Measurements from ENCODE around the gene GATAD1.
"Not testable (repeated sequence)": the region's sequence is repeated elsewhere in the genome, so short reads cannot be mapped to it uniquely, and the experiment has no call there.

The GATAD1 gene

DNA sequence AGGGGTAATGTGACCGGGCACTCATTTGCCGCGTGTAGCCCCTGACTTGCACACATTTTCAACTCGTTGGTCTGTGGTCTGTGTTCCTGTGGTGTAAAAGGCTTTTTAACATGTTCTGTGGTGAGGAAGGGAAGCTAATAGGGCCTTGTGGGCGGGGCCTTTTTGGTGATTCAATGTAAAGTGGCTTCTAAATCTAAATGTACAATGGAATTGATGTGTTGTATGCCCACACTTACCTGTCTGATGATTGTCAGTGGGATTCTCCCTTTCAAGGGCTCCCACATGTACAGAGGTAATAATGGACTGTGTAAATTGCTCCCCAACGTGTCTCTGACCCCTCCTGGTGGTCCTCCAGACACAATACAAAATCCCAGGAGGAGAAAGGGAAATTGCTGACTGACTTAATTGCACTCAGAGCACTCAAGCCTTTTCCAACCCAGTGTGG, 43.1 kb upstream of the GATAD1 start:
- peaks cover 16% of the 10 kb centered on the region for H3K4me1 Mint-ChIP-seq
- DNase-seq = no peak
- TF ChIP-seq, protein P1, sequence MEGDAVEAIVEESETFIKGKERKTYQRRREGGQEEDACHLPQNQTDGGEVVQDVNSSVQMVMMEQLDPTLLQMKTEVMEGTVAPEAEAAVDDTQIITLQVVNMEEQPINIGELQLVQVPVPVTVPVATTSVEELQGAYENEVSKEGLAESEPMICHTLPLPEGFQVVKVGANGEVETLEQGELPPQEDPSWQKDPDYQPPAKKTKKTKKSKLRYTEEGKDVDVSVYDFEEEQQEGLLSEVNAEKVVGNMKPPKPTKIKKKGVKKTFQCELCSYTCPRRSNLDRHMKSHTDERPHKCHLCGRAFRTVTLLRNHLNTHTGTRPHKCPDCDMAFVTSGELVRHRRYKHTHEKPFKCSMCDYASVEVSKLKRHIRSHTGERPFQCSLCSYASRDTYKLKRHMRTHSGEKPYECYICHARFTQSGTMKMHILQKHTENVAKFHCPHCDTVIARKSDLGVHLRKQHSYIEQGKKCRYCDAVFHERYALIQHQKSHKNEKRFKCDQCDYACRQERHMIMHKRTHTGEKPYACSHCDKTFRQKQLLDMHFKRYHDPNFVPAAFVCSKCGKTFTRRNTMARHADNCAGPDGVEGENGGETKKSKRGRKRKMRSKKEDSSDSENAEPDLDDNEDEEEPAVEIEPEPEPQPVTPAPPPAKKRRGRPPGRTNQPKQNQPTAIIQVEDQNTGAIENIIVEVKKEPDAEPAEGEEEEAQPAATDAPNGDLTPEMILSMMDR (IDR thresholded peaks at IDR 0.05) = no peak
- no peaks in the 10 kb centered on the region for H3K36me3 Mint-ChIP-seq (ENCODE audit: low read depth)
- H3K27ac Mint-ChIP-seq = no peak overlapping the region
- H3K9me3 Mint-ChIP-seq = no peaks in the 10 kb centered on the region
- no peak overlapping the region for H3K4me3 Mint-ChIP-seq
- H3K27me3 Mint-ChIP-seq (ENCODE audit: low read depth, poor library complexity) = no peaks in the 10 kb centered on the region

DNA sequence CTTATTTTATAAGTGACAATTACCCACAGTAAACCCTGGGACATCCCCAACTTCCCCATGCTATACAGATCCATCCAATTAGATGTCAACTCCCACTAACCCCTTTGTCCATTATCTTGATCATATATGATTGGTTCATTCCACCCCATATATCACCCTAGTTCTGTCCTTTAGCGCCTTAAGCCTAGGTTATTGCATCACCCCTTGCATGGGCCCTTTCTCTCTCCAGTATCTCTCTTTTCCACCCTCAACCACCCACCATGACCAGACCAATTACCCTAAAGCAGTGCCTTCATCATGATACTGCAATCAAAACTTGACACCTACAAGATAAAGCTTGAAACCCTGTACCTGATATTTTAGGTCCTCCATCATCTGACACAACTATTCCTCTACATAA, 37.9 kb upstream of the GATAD1 start:
- Mint-ChIP-seq H3K27ac (no peak overlapping the region), H3K27me3 (ENCODE audit: low read depth, poor library complexity) (peaks cover 16% of the 10 kb centered on the region), H3K9me3 (no peaks in the 10 kb centered on the region), H3K36me3 (ENCODE audit: low read depth) (no peaks in the 10 kb centered on the region), H3K4me1 (peaks cover 4% of the 10 kb centered on the region), H3K4me3 (no peak overlapping the region)
- no peak for DNase-seq
- TF ChIP-seq, protein P1 (IDR thresholded peaks at IDR 0.05) = no peak

DNA sequence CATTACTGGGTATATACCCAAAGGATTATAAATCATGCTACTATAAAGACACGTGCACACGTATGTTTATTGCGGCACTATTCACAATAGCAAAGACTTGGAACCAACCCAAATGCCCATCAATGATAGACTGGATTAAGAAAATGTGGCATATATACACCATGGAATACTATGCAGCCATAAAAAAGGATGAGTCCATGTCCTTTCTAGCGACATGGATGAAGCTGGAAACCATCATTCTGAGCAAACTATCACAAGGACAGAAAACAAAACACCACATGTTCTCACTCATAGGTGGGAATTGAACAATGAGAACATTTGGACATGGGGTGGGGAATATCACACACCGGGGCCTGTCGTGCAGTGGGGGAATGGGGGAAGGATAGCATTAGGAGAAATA, 37.1 kb upstream of the GATAD1 start:
- DNase-seq; H3K9me3 Mint-ChIP-seq; H3K4me1 Mint-ChIP-seq; H3K4me3 Mint-ChIP-seq; H3K36me3 Mint-ChIP-seq (ENCODE audit: low read depth); H3K27ac Mint-ChIP-seq: not testable (repeated sequence)
- H3K27me3 Mint-ChIP-seq (ENCODE audit: low read depth, poor library complexity) = peaks cover 22% of the 10 kb centered on the region

DNA sequence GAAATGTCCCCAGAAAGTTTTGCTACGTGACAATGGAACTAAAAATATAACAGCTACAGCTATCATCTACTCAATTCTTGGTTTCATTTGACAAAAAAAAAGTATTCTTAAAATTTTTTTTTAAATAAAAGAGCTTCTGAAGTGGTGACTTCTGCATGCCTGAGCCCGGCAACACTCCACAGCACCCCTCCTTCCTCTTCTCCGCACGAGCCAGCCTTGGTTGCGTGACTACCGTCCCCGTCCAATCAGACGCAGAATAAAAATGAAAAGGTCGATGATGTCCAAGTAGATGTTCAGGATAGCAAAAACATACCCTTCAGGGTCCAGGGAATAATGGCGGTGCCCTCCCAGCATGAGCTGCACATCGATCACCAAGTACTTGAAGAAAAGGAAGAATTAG, 34.5 kb upstream of the GATAD1 start:
- no peak overlapping the region for H3K4me3 Mint-ChIP-seq
- no peak for DNase-seq
- H3K9me3 Mint-ChIP-seq = no peaks in the 10 kb centered on the region
- TF ChIP-seq, protein P1 (IDR thresholded peaks at IDR 0.05) = no peak
- no peaks in the 10 kb centered on the region for H3K36me3 Mint-ChIP-seq (ENCODE audit: low read depth)
- H3K27ac Mint-ChIP-seq = no peak overlapping the region
- peaks cover 4% of the 10 kb centered on the region for H3K4me1 Mint-ChIP-seq
- H3K27me3 Mint-ChIP-seq (ENCODE audit: low read depth, poor library complexity) = peaks cover 24% of the 10 kb centered on the region

DNA sequence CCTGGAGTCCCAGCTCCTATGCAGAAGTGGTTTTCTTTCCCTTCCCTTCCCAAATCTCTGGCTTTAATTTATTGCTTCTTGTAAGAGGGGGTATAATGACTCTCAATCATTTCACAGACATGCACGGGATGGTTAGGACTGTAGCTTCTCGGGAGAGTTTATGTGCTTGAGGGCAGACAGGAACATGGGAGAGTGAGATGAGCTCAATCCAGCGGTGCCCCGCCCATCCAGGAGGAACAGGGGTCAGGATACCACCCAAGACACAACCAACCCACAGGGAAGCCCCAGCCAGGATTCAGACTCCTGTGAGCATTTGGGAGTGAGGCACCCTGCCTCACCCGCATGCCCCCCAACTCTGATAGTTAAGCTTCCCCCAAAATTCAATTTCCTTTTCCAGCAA, 33.7 kb upstream of the GATAD1 start:
- Mint-ChIP-seq H3K4me3 (no peak overlapping the region), H3K4me1 (peaks cover 1% of the 10 kb centered on the region), H3K27ac (no peak overlapping the region), H3K27me3 (ENCODE audit: low read depth, poor library complexity) (peaks cover 24% of the 10 kb centered on the region), H3K36me3 (ENCODE audit: low read depth) (no peaks in the 10 kb centered on the region), H3K9me3 (no peaks in the 10 kb centered on the region)
- TF ChIP-seq, protein P1 (IDR thresholded peaks at IDR 0.05) = no peak
- no peak for DNase-seq

DNA sequence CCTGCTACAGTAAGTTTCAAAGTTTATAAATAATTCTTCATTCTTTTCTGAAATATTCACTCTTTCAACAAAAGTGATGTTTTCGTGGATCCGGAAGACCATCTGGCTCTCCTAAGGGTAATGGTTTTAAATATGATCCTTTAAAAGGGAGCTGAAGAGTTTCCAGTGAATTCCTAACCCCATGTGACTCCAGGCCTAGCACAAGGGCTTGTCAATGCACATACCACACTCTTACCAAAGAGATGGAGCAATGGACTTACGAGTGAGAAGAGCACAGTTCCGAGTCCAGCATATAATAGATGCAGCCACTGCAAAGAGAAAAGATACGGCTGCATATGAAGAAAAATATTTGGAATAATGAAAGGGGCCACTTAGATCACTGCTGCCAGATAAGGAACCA, 32.1 kb upstream of the GATAD1 start:
- Mint-ChIP-seq H3K4me1 (no peaks in the 10 kb centered on the region), H3K4me3 (no peak overlapping the region), H3K27ac (no peak overlapping the region), H3K9me3 (no peaks in the 10 kb centered on the region), H3K36me3 (ENCODE audit: low read depth) (no peaks in the 10 kb centered on the region), H3K27me3 (ENCODE audit: low read depth, poor library complexity) (peaks cover 27% of the 10 kb centered on the region)
- no peak for DNase-seq
- TF ChIP-seq, protein P1 (IDR thresholded peaks at IDR 0.05) = no peak

Data from nephron progenitor cell (in vitro differentiated cells).